ENCODE measurements around the gene NTHL1. TPM values are rescaled to one million over a fixed set of nuclear protein-coding genes. Genes with fewer than 3 reads are reported as not detected.

Gene NTHL1
- total and polyA plus RNA-seq, 2 of the 13 experiments (the other 11 are each of a cell fraction or from before 2014, with no cell fraction given), result 47.5 to 64.9 TPM

GRCh38 chr16:2058872-2059271, 11.2 kb upstream of the NTHL1 start:
- peaks cover 8 to 9% of the 10 kb centered on the region in 2 experiments; a peak in 3 of 5 replicates for H3K36me3 ChIP-seq (replicated peaks in 1 of 2; ENCODE audit: control insufficient read depth in 1 of 2, insufficient read depth in 2 of 2, low read length in 2 of 2)

More at GRCh38 chr16:2058872-2059271, 11.2 kb upstream of the NTHL1 start:
- H2AFZ ChIP-seq (ENCODE audit: low read length), result no peak overlapping the region
- H3K9ac ChIP-seq (ENCODE audit: insufficient read depth, low read depth, low read length), result no peak overlapping the region
- BruUV-seq (replicated peaks), result no TSS peak
- H3K4me3 ChIP-seq (replicated peaks in 1 of 3; ENCODE audit: insufficient read depth in 1 of 3, low read depth in 2 of 3, low read length in 3 of 3), result no peak overlapping the region
- WGBS (ENCODE audit: low lambda C conversion rate), result 91% methylated on average over 8 of the region's 10 CpGs
- no peak overlapping the region for H3K4me2 ChIP-seq (ENCODE audit: low read depth, low read length)
- H3K79me2 ChIP-seq (ENCODE audit: insufficient read depth, low read length), result no peaks in the 10 kb centered on the region
- no peak overlapping the region for H3K27ac ChIP-seq (ENCODE audit: extremely low read length, insufficient read depth, low read length)
- no peaks in the 10 kb centered on the region for H4K20me1 ChIP-seq (ENCODE audit: insufficient read depth, low read length)
- no peaks in the 10 kb centered on the region for H3K4me1 ChIP-seq (ENCODE audit: insufficient read depth, low read length)
- no peaks in the 10 kb centered on the region for H3K9me3 ChIP-seq (ENCODE audit: low read length)
- no peak for DNase-seq (ENCODE audit: low spot score)
- ChIA-PET POLR2A (no interaction called here), CTCF (ENCODE audit: low intra/inter-chr PET ratio, low total read pairs) (no interaction called here)
- no peak for ATAC-seq
- in situ Hi-C loops (cut with HindIII; ENCODE audit: extremely low pct_ligation_motif_present, low pct_unique_long_range_greater_than_20kb), result loop anchor here (5.0 kb wide), 1 partner anchor 37 kb away; no protein-coding TSS in a partner anchor
- TF ChIP-seq ZNF382 (CRISPR knock-in tag; IDR thresholded peaks at IDR 0.05; ENCODE audit: borderline replicate concordance) (no peak), ZNF512 (CRISPR knock-in tag; IDR thresholded peaks at IDR 0.05) (no peak), ZSCAN31 (CRISPR knock-in tag; IDR thresholded peaks at IDR 0.05; ENCODE audit: low read depth) (no peak), ZNF317 (CRISPR knock-in tag; IDR thresholded peaks at IDR 0.05) (no peak), ZNF292 (CRISPR knock-in tag; IDR thresholded peaks at IDR 0.05; ENCODE audit: borderline replicate concordance, low read depth) (no peak), RCOR2 (CRISPR knock-in tag; IDR thresholded peaks at IDR 0.05) (no peak), ZNF280B (CRISPR knock-in tag; IDR thresholded peaks at IDR 0.05; ENCODE audit: borderline replicate concordance) (no peak), ZFP1 (CRISPR knock-in tag; IDR thresholded peaks at IDR 0.05) (no peak), ZNF121 (CRISPR knock-in tag; IDR thresholded peaks at IDR 0.05) (no peak), ZNF230 (CRISPR knock-in tag; IDR thresholded peaks at IDR 0.05) (no peak), EED (CRISPR knock-in tag; IDR thresholded peaks at IDR 0.05) (no peak), ZNF570 (CRISPR knock-in tag; IDR thresholded peaks at IDR 0.05; ENCODE audit: borderline replicate concordance) (no peak), ZNF781 (CRISPR knock-in tag; IDR thresholded peaks at IDR 0.05; ENCODE audit: borderline replicate concordance, not compliant biosample characterization) (no peak)
- TF ChIP-seq, protein P1, sequence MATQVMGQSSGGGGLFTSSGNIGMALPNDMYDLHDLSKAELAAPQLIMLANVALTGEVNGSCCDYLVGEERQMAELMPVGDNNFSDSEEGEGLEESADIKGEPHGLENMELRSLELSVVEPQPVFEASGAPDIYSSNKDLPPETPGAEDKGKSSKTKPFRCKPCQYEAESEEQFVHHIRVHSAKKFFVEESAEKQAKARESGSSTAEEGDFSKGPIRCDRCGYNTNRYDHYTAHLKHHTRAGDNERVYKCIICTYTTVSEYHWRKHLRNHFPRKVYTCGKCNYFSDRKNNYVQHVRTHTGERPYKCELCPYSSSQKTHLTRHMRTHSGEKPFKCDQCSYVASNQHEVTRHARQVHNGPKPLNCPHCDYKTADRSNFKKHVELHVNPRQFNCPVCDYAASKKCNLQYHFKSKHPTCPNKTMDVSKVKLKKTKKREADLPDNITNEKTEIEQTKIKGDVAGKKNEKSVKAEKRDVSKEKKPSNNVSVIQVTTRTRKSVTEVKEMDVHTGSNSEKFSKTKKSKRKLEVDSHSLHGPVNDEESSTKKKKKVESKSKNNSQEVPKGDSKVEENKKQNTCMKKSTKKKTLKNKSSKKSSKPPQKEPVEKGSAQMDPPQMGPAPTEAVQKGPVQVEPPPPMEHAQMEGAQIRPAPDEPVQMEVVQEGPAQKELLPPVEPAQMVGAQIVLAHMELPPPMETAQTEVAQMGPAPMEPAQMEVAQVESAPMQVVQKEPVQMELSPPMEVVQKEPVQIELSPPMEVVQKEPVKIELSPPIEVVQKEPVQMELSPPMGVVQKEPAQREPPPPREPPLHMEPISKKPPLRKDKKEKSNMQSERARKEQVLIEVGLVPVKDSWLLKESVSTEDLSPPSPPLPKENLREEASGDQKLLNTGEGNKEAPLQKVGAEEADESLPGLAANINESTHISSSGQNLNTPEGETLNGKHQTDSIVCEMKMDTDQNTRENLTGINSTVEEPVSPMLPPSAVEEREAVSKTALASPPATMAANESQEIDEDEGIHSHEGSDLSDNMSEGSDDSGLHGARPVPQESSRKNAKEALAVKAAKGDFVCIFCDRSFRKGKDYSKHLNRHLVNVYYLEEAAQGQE (IDR thresholded peaks at IDR 0.05; ENCODE audit: borderline replicate concordance in 1 of 2, low read depth in 1 of 2, low read length in 2 of 2), result no peak
- TF ChIP-seq, protein P2, sequence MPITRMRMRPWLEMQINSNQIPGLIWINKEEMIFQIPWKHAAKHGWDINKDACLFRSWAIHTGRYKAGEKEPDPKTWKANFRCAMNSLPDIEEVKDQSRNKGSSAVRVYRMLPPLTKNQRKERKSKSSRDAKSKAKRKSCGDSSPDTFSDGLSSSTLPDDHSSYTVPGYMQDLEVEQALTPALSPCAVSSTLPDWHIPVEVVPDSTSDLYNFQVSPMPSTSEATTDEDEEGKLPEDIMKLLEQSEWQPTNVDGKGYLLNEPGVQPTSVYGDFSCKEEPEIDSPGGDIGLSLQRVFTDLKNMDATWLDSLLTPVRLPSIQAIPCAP (CRISPR knock-in tag; IDR thresholded peaks at IDR 0.05; ENCODE audit: low read depth), result no peak
- FAIRE-seq, result no peak
- H3K27me3 ChIP-seq (ENCODE audit: control insufficient read depth in 1 of 2, insufficient read depth in 2 of 2, low read length in 2 of 2), result no peaks in the 10 kb centered on the region
- intact Hi-C loops (cut with micrococcal nuclease; ENCODE audit: unreplicated experiment), result no loop called here
